Measurements from ENCODE around the gene SPACA5B. TPM values are rescaled to one million over a fixed set of nuclear protein-coding genes. Genes with fewer than 3 reads are reported as not detected.
A peak's percentile ranks its signal among the peaks of the same experiment; 100 is the strongest.

The SPACA5B gene
- total and polyA plus RNA-seq, 2 experiments from 2014 or later, result not detected

GRCh38 chrX:48156014-48156413 lies 25.6 kb downstream of the SPACA5B start:
- Histone ChIP-seq H3K4me2 (no peak overlapping the region), H2AFZ (no peak overlapping the region), H3K79me2 (replicated peaks; ENCODE audit: insufficient read depth) (no peaks in the 10 kb centered on the region), H4K20me1 (replicated peaks; ENCODE audit: insufficient read depth) (no peaks in the 10 kb centered on the region), H3K27me3 (ENCODE audit: insufficient read depth) (no peaks in the 10 kb centered on the region), H3F3A (replicated peaks; ENCODE audit: low read depth) (no peaks in the 10 kb centered on the region), H3K4me1 (ENCODE audit: insufficient read depth) (no peaks in the 10 kb centered on the region), H3K27ac (ENCODE audit: low read depth) (no peak overlapping the region), H3K9me2 (ENCODE audit: insufficient read depth) (no peaks in the 10 kb centered on the region), H3K4me3 (no peak overlapping the region), H3K36me3 (ENCODE audit: insufficient read depth) (no peaks in the 10 kb centered on the region)
- DNase-seq (ENCODE audit: low spot score), result peak; percentile 1
- Mint-ChIP-seq H3K4me3 (no peak overlapping the region), H3K9me3 (no peaks in the 10 kb centered on the region), H3K36me3 (ENCODE audit: low read depth) (no peaks in the 10 kb centered on the region), H3K27ac (no peak overlapping the region), H3K27me3 (ENCODE audit: insufficient read depth, low read depth, poor library complexity) (no peaks in the 10 kb centered on the region), H3K4me1 (no peaks in the 10 kb centered on the region)
- ATAC-seq, result no peak
- TF ChIP-seq NANOG (IDR thresholded peaks at IDR 0.05; ENCODE audit: borderline replicate concordance), result no peak
- no peak for TF ChIP-seq ZNF114 (CRISPR knock-in tag; IDR thresholded peaks at IDR 0.05)
- no peak for TF ChIP-seq STAT1 (IDR thresholded peaks at IDR 0.05; ENCODE audit: unreplicated experiment)
- TF ChIP-seq JUNB (IDR thresholded peaks at IDR 0.05; ENCODE audit: unreplicated experiment), result no peak
- TF ChIP-seq ETS1 (IDR thresholded peaks at IDR 0.05), result no peak
- no peak for TF ChIP-seq ZNF331 (CRISPR knock-in tag; IDR thresholded peaks at IDR 0.05; ENCODE audit: low read depth)
- no peak for TF ChIP-seq REST (IDR thresholded peaks at IDR 0.05; ENCODE audit: unreplicated experiment)
- no peak for TF ChIP-seq EZH2 (IDR thresholded peaks at IDR 0.05; ENCODE audit: low read depth, unreplicated experiment)

GRCh38 chrX:48165241-48165640 lies 34.8 kb downstream of the SPACA5B start:
- Histone ChIP-seq H3K79me2 (replicated peaks; ENCODE audit: insufficient read depth) (no peaks in the 10 kb centered on the region), H3K27me3 (ENCODE audit: insufficient read depth) (no peaks in the 10 kb centered on the region), H3K36me3 (ENCODE audit: insufficient read depth) (no peaks in the 10 kb centered on the region), H2AFZ (no peak overlapping the region), H3K4me1 (ENCODE audit: insufficient read depth) (no peaks in the 10 kb centered on the region), H3K9me2 (ENCODE audit: insufficient read depth) (no peaks in the 10 kb centered on the region), H3K4me3 (no peak overlapping the region), H3K27ac (ENCODE audit: low read depth) (no peak overlapping the region), H3K4me2 (no peak overlapping the region), H4K20me1 (replicated peaks; ENCODE audit: insufficient read depth) (no peaks in the 10 kb centered on the region), H3F3A (replicated peaks; ENCODE audit: low read depth) (no peaks in the 10 kb centered on the region)
- Mint-ChIP-seq H3K27me3 (ENCODE audit: insufficient read depth, low read depth, poor library complexity) (peaks cover 4% of the 10 kb centered on the region), H3K36me3 (ENCODE audit: low read depth) (no peaks in the 10 kb centered on the region), H3K27ac (no peak overlapping the region), H3K4me1 (no peaks in the 10 kb centered on the region), H3K9me3 (no peaks in the 10 kb centered on the region; the same call in 2 of the 3 replicates), H3K4me3 (no peak overlapping the region)
- ATAC-seq (no peak), DNase-seq (ENCODE audit: low spot score) (no peak)
- TF ChIP-seq EZH2phosphoT487 (IDR thresholded peaks at IDR 0.05; ENCODE audit: unreplicated experiment), result no peak
- TF ChIP-seq CREB1 (CRISPR knock-in tag; IDR thresholded peaks at IDR 0.05; ENCODE audit: low read depth), result no peak
- TF ChIP-seq ETS1 (IDR thresholded peaks at IDR 0.05), result no peak
- no peak for TF ChIP-seq POLR2AphosphoS5 (IDR thresholded peaks at IDR 0.05; ENCODE audit: low read depth)
- TF ChIP-seq STAT1 (IDR thresholded peaks at IDR 0.05; ENCODE audit: unreplicated experiment), result no peak
- TF ChIP-seq ZNF331 (CRISPR knock-in tag; IDR thresholded peaks at IDR 0.05; ENCODE audit: low read depth), result no peak
- no peak for TF ChIP-seq NANOG (IDR thresholded peaks at IDR 0.05; ENCODE audit: borderline replicate concordance)
- no peak for TF ChIP-seq EZH2 (IDR thresholded peaks at IDR 0.05; ENCODE audit: low read depth, unreplicated experiment)
- no peak for TF ChIP-seq ZNF114 (CRISPR knock-in tag; IDR thresholded peaks at IDR 0.05)

All from GM23338 (cell line).